NCI-H1092 (cell line): ENCODE data around the gene ZNF618.
"Not testable (repeated sequence)": the region's sequence is repeated elsewhere in the genome, so short reads cannot be mapped to it uniquely, and the experiment has no call there.

Experiments used
- DNase-seq: peaks from one replicate; lab custom pipeline; 2025; lab: John Stamatoyannopoulos, UW

ZNF618 gene

GRCh38 chr9:113988385-113989016, 112.4 kb downstream of the ZNF618 start:
- no peak for DNase-seq

- DNase-seq: peak; percentile 44
Observed at GRCh38 chr9:113989017-113989713, 113.1 kb downstream of the ZNF618 start.

GRCh38 chr9:113989714-113990569, 113.8 kb downstream of the ZNF618 start:
- DNase-seq: no peak

GRCh38 chr9:113990570-113990907, 114.4 kb downstream of the ZNF618 start:
- no peak for DNase-seq

- no peak for DNase-seq
Observed at GRCh38 chr9:113990975-113991471, 114.9 kb downstream of the ZNF618 start.

GRCh38 chr9:113991714-113992113, 115.6 kb downstream of the ZNF618 start:
- DNase-seq: no peak

GRCh38 chr9:113992276-113992951, 116.3 kb downstream of the ZNF618 start:
- peak; percentile 70 for DNase-seq

- DNase-seq: no peak
Observed at GRCh38 chr9:113992994-113993393, 116.9 kb downstream of the ZNF618 start.

- peak; percentile 95 for DNase-seq
Observed at GRCh38 chr9:113993838-113994540, 117.9 kb downstream of the ZNF618 start.

- DNase-seq: no peak
Observed at GRCh38 chr9:113995401-113995800, 119.3 kb downstream of the ZNF618 start.

GRCh38 chr9:113995963-113996362, 119.9 kb downstream of the ZNF618 start:
- no peak for DNase-seq

GRCh38 chr9:113996531-113997001, 120.5 kb downstream of the ZNF618 start:
- DNase-seq: no peak

- DNase-seq: not testable (repeated sequence)
Observed at GRCh38 chr9:113997064-113997463, 121.0 kb downstream of the ZNF618 start.

- no peak for DNase-seq
Observed at GRCh38 chr9:113997610-113998009, 121.5 kb downstream of the ZNF618 start.

GRCh38 chr9:113998114-113998513, 122.0 kb downstream of the ZNF618 start:
- DNase-seq: no peak

- DNase-seq: no peak
Observed at GRCh38 chr9:113998525-113999255, 122.6 kb downstream of the ZNF618 start.

GRCh38 chr9:113999256-114000062, 123.3 kb downstream of the ZNF618 start:
- no peak for DNase-seq

- DNase-seq: no peak
Observed at GRCh38 chr9:114000063-114000454, 124.0 kb downstream of the ZNF618 start.

- DNase-seq: no peak
Observed at GRCh38 chr9:114000671-114001409, 124.7 kb downstream of the ZNF618 start.
